Calu3 (cell line): ENCODE results near the gene TFDP3. TPM values are rescaled to one million over a fixed set of nuclear protein-coding genes. Genes with fewer than 3 reads are reported as not detected.

Experiments
- BruUV-seq: library from RNA; stranded (reverse); fragments of 400-500 nt; replicated peaks from 2 replicates; lab custom pipeline; 2021; lab: Mats Ljungman, UMichigan
- CTCF ChIA-PET: fragments of 300-600 bp; sonication (Branson Sonifier 250); formaldehyde crosslinking; loops from one replicate; lab custom pipeline; 2022; ENCODE audit warnings: antibody characterized with exemption; lab: Charles Lee
- DNase-seq: peaks from one replicate; pipeline ENCODE4 v3.0.0; 2022
- H3K27ac Mint-ChIP-seq: one replicate; pipeline ENCODE4 v1.8.0; 2022; ENCODE audit warnings: mixed read lengths; ENCODE audit not compliant: unreplicated experiment
- H3K27me3 Mint-ChIP-seq: one replicate; pipeline ENCODE4 v1.8.0; 2022; ENCODE audit warnings: mixed read lengths; ENCODE audit not compliant: unreplicated experiment
- H3K36me3 Mint-ChIP-seq: one replicate; pipeline ENCODE4 v1.8.0; 2022; ENCODE audit warnings: mild to moderate bottlenecking, moderate library complexity, mixed read lengths; ENCODE audit not compliant: insufficient read depth, unreplicated experiment
- H3K4me1 Mint-ChIP-seq: one replicate; pipeline ENCODE4 v1.8.0; 2022; ENCODE audit warnings: mild to moderate bottlenecking, low read depth, mixed read lengths; ENCODE audit not compliant: unreplicated experiment
- H3K4me3 Mint-ChIP-seq: one replicate; pipeline ENCODE4 v1.8.0; 2022; ENCODE audit warnings: mild to moderate bottlenecking, low read depth, moderate library complexity, mixed read lengths; ENCODE audit not compliant: unreplicated experiment
- H3K9me3 Mint-ChIP-seq: one replicate; pipeline ENCODE4 v1.8.0; 2022; ENCODE audit warnings: low read depth, mixed read lengths; ENCODE audit not compliant: unreplicated experiment
- intact Hi-C: fragments of 100-400 bp; cut with micrococcal nuclease; formaldehyde crosslinking; loops from one replicate; pipeline ENCODE4 v1.10.0; 2022; ENCODE audit not compliant: unreplicated experiment
- total RNA-seq: library from RNA; stranded (reverse); gene quantifications from 2 replicates; pipeline ENCODE4 v1.2.3, GENCODE V29; 2022
- TF ChIP-seq, protein P1 (sequence below): fragments of 200-600 bp; IDR thresholded peaks from one replicate; pipeline ENCODE4 v1.8.0; 2022; ENCODE audit warnings: antibody characterized with exemption; ENCODE audit not compliant: unreplicated experiment

The TFDP3 gene
- total RNA-seq, 1 experiment from 2014 or later, result not detected

DNA sequence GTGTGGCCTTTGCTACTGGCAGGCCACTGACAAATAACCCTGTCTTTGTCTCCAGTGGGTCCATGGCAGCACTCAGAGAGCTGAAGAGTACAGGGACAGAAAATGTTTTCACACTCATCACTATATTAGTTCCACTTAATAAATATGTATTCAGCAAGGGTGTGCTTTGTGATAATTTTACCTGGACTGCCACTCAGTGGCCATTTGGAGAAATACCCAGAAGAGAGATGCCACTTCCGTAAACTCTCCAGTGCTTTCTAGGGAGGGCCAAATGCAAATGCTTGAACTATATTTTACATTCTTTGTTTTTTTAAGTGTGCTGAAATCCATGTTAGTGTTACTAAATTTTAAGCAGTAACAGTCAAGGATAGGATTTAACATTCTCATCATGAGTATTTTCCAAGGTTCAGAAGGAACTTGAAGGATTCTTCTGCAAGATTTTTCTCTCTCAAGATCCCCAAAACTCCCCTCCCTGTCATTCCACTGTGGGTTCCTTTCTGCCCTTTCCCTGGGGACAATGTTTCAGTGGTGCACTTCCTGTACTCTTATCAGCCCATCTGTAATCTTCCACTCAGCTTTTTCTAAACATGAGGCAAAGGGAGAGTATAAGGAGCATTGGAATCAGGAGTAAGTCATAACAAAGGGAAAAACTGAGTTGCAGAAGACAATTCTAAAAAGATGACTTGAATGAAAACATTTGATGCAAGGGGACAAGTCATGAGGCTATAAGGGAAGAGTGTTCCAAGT lies 46.0 kb downstream of the TFDP3 start:
- no peak overlapping the region for H3K27ac Mint-ChIP-seq
- H3K27me3 Mint-ChIP-seq, result no peaks in the 10 kb centered on the region
- no peaks in the 10 kb centered on the region for H3K9me3 Mint-ChIP-seq
- CTCF ChIA-PET, result interaction anchor here (1.0 to 2.1 kb wide), 2 partner anchors 117 to 126 kb away, joined by 4 to 9 read pairs; no protein-coding TSS in a partner anchor
- BruUV-seq, result no TSS peak
- no peaks in the 10 kb centered on the region for H3K36me3 Mint-ChIP-seq
- TF ChIP-seq, protein P1, sequence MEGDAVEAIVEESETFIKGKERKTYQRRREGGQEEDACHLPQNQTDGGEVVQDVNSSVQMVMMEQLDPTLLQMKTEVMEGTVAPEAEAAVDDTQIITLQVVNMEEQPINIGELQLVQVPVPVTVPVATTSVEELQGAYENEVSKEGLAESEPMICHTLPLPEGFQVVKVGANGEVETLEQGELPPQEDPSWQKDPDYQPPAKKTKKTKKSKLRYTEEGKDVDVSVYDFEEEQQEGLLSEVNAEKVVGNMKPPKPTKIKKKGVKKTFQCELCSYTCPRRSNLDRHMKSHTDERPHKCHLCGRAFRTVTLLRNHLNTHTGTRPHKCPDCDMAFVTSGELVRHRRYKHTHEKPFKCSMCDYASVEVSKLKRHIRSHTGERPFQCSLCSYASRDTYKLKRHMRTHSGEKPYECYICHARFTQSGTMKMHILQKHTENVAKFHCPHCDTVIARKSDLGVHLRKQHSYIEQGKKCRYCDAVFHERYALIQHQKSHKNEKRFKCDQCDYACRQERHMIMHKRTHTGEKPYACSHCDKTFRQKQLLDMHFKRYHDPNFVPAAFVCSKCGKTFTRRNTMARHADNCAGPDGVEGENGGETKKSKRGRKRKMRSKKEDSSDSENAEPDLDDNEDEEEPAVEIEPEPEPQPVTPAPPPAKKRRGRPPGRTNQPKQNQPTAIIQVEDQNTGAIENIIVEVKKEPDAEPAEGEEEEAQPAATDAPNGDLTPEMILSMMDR, result peak; percentile 45
- H3K4me3 Mint-ChIP-seq, result no peak overlapping the region
- intact Hi-C loops, result loop anchor here (1.0 to 5.0 kb wide), 3 partner anchors 45 to 197 kb away; partner anchors contain the start of gene TFDP3
- DNase-seq, result peak; percentile 40
- peaks cover 8% of the 10 kb centered on the region for H3K4me1 Mint-ChIP-seq

Other genes starting within 250 kb of the TFDP3 start
- gene USP26, start 121.2 kb downstream of the TFDP3 start, total RNA-seq, result not detected in 2 replicates
- gene GPC4, start 197.1 kb upstream of the TFDP3 start, total RNA-seq, result 21.8 and 26.2 TPM in 2 replicates